ENCODE data around the gene ERC2.

ERC2 gene

DNA sequence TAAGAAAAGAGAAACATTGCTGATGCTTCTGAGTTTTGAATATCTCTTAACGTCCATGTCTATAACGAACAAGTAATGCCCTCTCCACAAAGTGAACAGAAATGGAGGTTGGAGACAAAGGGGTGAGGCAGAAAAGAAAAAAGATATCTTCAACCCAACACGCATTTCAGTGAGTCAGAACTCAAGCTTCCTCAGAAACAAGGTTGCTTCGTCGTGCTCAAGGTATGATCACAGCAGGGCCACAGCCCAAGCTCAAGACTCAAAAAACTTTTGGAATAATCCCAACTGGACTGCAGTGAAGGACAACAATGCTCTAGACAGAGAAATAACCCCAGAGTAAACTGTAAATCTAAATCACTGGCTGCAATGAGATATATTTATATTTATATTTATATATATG, 1000.0 kb downstream of the ERC2 start:
- no peak for DNase-seq (ENCODE audit: low spot score)

- DNase-seq (ENCODE audit: low spot score) = no peak
These were observed 1001.2 kb downstream of the ERC2 start for GRCh38 chr3:55467099-55467498.

- DNase-seq (ENCODE audit: low spot score) = no peak
These were observed 1001.7 kb downstream of the ERC2 start for GRCh38 chr3:55466526-55466925.

DNA sequence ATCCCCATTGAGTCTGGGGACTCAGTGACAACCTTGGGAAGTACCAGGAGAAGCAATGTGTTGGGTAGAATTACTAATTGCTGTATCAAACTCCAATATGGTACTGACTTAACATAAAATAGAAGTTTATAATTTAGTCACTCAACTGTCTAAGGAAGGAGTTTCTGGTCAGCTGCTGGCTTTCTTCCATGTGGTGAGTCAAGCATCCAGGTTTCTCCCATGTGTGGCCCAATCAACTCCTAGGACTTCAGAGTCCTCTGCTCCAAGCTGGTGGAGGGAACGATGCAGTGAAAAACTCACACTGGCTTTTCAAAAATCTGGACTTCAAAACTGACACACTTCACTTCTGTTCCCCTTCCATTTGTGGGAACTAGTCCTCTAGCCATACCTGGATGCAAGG, 1006.4 kb downstream of the ERC2 start:
- DNase-seq (ENCODE audit: low spot score) = no peak

GRCh38 chr3:55459838-55460237, 1008.4 kb downstream of the ERC2 start:
- DNase-seq (ENCODE audit: low spot score) = no peak

All from hematopoietic multipotent progenitor cell treated with erythropoietin and hydrocortisone succinate and interleukin-3 and kit ligand, for 17 days (in vitro differentiated cells).